ENCODE data around the gene STARD13.
"Not testable (repeated sequence)": the region's sequence is repeated elsewhere in the genome, so short reads cannot be mapped to it uniquely, and the experiment has no call there.

STARD13 gene

DNA sequence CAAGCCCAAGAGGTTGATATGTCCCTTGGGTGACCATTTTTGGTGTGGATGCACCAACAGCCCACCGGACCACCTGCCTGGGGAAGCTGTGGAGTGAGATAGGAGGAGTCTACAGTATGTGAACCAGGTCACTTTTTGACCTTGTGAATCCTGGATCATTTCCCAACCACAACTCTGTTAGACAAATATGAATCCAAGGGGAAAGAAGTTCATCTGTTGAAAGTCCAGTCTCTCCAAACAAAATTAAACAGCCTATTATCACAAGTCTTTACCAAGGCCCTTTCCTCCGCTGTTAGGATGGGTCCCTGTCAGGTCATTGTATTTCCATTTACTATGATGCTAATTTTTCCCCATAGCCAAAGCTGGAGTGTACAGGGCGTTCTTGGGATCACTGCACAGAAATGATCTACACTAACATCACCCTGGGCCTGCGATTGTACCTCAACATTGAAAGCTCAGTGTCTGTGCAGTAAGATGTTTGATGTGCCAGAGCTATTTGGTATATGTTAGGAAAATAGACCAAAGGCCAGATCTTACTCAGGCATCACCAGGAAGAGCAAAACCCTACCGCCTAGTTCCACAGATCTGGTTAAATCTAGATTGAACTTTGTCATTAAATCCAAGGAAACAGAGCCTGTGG is 117.1 kb downstream of the STARD13 start:
- no peak for DNase-seq

DNA sequence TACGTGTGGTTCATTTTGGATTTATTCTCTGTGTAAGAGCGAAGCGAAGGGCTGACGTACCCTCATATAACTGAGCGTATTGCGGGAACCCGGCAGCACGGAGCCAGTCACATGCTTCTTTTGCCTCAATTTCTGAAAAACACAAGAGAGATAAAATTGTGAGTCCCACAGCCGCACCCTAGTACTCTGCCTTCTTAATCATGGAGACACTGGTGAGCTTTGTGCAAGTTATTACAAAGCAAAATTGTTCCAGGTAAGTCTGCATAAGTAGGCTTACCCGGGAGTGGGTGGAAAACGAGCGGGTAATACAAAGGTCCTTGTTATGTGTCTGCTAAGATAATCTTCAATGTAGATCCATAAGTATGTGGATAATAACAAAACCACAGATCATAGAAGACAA is 118.1 kb downstream of the STARD13 start:
- no peak for DNase-seq

DNA sequence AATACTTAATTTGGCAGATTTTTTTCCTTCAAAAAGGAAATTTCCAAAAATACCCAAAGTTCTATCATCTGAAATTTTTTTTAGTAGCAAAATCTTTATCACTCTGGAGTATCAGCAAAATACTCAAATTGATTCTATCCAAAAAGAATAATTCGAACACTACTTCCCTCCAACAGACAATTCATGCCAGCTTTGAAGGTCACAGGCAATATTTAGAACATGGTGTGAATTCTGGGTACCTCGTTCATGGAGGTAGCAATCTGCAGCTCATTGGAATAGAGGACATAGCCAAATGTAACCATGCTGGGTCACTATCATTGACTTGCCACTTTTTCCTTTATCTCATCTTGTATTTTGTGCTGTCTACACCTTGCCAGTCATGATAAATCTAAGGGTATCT is 119.8 kb downstream of the STARD13 start:
- DNase-seq, result no peak

DNA sequence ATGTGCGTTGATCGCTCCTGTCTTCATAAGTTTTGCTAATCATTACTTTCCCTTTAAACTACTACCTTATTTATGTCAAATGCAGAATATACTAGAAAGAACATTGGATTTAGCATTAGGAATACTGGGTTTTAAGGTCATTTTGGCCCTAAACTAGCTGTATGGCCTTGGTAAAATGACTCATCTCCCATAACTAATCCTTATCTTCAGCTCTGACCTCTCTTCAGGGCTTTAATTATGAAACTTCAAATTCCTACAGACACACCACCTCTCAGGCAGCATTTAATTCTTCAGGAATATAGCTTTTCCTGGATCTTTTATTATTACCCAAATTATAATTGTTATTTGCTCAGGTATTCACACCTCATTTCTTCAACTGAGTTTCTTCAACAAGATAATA is 121.2 kb downstream of the STARD13 start:
- DNase-seq, result no peak

DNA sequence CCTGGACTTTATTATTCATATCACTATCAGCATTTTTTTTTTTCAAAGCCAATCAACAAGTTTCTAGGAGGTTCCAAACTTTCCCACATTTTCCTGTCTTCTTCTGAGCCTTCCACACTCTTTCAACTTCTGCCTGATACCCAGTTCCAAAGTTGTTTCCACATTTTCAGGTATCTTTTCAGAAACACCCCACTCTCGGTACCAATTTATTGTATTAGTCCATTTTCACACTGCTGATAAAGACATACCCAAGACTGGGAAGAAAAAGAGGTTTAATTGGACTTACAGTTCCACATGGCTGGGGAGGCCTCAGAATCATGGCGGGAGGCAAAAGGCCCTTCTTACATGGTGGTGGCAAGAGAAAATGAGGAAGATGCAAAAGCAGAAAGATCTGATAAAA is 122.8 kb downstream of the STARD13 start:
- not testable (repeated sequence) for DNase-seq

DNA sequence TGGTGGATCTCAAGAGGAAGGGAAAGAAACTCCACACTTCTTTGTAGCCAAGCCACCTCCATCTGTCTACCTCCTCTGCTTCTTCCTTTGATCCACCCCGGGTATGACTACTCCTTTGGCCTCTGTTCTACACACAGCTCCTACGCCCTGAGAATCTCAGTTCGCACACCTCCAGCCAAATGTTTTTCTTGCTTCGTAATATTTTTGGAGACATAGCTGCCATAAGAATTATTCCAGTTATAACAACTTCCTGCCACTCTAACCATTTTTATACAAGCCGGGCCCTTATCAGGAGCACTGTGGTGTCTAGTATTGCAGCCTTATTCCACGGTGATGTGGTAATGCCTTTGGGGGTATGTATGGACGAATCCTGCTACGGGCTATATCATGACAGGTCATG is 126.7 kb downstream of the STARD13 start:
- DNase-seq, result no peak

DNA sequence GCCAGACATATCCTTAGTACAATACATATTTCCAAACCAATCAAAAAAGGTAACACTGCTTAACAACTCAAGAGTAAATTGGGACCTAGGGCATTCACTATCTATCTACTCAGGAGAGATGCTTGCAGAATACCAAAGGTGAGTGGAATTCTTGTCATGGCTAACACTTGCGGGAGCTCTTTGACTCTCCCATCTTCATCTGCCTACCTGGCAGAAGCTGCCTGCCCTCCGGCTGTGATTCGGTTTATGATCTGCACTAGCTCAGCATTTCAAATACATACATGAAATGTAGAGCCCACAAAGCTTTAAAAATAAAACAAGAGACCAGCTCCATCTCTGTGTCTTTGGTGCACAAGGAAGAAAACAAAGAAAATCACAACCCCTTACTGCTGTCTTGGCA is 127.3 kb downstream of the STARD13 start:
- DNase-seq, result no peak

DNA sequence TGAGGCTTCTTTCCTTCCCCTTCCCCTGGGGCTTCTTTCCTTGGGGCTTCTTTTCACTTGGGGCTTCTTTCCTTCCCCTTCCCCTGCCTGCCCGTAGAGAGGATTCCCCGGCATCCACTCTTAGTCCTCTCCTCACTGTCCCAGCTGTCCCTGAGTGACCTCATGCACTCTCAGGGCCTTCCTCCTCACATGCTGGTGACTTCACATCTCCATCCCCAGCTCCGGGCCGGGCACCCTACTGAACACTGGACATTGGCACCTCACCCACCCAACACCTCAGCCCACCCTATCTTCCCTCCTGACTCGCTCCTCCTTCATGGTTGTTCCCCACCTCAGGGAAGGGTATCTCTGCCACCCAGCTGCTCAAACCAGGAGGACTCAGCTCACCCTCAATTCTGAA is 130.6 kb downstream of the STARD13 start:
- no peak for DNase-seq

DNA sequence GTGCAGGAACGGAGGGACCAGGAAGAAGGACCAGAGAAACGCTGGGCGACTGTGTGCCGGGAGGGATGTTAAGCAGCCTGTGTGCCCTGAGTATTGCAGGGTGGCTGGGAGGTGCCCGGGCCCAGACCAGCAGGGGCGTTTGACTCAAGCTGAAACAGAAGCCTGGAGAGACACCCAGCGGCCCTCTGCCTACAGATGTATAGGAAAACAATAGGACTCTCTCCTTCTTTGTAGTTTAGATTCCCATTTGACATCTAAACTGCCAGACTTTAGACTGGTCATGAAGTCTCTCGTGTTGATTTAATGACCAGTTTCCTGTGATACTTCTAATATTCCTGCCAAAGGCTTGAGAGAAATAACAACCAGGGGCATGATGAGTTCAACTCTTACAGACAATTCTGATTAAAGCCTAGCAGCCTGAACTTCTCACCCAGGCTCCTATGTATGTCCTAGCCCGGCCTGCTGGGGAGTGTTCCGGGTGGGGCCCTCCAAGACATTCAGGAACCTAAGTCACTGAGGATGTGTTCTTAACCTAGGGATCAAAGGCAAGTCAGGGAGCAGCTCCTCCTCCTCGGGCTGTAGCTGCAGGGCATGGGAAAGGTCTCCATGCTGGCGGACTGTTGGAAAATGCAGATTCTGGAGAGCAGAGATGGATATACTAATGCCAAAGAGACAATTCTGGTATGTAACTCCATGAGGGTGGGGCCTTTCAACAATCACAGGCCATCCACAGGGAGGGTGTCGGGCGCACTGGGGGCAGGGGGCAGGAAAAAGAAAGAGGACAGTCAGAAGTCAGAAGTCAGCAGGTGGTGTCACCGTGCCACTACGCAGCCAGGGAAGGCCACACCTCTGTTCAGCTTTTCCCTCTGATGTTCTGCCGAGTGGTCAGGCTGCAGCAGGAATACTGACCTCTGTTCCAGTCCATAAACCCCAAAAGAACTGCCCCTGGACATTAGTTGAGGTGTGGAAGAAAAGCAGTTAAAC is 131.8 kb downstream of the STARD13 start:
- DNase-seq, result no peak

DNA sequence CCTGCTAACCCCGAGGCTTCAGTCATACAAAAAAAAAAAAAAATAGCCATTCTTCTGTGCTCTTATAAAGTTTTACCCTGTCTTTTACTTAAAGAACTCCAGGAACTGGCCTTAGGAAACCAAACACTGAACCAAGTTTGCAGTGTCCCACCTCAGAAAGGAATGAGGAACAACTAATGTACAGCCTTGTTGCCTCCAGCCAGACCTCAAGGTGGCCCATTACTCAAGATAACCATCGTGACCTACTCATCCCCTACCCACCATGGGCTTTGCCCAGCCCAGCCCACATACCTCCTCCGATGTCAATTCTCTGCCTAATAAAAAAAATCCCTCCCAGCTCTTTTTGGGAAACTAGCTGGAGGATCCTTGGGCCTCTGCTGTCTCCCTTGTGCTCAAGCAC is 133.2 kb downstream of the STARD13 start:
- DNase-seq, result no peak

DNA sequence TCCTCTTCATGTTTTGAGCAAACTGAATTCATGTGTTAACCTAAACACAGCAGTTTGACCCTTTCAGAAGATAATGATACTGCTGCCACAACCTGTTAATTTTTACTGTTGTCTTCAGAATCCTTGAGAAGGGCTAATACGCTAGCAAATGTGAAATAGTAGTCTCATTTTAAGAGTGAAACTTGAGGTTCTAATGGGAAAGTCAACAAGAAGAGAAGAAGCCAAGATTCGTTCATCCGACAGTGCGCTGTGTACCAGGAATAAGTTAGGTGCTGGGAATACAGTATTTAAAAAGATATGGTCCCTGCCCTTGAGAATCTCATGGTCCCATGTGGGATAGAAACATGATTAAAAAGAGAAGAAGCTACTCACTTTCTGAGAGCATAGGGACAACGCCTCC is 134.9 kb downstream of the STARD13 start:
- no peak for DNase-seq

DNA sequence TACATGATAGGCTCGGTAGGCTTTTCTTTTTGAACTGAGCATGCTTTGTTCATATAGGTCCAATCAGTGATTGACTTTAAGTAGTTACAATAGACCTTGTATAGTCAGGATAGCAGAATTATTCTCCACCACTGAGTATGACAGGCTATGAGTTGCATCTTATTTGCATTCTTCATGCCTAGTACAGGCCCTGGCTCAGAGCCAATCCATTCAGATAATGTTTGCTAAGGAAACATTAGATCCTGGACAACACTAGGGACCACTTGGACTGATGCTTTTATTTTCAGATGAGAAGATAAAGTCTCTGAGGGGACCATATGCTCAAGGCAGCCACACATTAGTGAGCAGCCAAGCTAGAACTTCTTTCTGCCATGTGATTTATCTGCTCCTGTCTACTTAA is 135.4 kb downstream of the STARD13 start:
- DNase-seq, result peak; percentile 75

DNA sequence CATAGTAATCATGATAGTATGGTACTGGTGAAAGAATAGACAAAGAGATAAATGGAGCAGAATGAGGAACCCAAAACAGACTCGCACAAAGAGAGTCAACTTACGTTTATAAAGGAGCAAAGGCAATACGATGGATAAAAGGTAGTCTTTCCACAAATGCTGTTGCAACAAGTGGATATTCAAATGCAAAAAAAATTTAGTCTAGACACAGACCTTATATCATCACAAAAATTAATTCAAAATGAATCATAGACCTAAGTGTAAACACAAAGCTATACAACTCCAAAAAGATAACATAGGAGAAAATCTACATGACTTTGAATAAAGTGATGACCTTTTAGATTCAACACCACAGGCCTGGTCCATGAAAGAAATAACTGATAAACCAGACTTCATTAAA is 137.7 kb downstream of the STARD13 start:
- DNase-seq, result no peak

DNA sequence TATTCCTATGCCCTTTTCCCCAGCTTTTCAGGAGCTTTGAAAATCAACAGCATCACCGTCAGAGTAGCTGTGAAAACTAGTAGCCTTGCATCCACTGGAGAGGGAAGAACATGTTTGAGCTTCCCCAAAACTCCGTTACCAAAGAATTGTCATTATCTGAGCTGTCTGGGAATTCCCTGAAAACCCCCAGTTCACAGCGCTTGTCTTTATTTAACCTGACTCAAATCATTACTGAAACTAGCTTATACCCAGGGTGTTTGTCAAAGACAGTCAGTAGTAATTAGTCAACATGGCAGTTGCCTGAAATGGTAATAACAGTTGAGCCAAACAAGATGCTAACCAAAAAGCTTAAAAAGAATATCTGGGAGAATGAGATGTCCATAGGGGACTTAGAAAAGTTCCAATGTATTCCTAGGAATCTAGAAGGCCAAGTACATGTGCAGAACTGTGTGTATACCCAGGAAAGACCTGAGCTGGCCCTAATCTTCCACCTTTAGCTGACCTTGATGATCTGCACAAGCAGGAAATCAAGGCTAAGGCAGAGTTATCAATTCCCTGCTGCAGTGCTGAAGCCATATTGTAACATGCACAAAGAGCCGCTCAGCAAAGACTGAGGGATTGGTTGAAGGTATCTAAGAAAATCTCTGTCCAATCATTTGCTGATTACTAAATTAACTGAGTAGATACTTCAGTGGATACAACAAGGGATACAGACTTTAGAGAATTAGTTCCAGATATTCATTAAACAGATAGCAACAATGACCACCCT is 138.5 kb downstream of the STARD13 start:
- no peak for DNase-seq

DNA sequence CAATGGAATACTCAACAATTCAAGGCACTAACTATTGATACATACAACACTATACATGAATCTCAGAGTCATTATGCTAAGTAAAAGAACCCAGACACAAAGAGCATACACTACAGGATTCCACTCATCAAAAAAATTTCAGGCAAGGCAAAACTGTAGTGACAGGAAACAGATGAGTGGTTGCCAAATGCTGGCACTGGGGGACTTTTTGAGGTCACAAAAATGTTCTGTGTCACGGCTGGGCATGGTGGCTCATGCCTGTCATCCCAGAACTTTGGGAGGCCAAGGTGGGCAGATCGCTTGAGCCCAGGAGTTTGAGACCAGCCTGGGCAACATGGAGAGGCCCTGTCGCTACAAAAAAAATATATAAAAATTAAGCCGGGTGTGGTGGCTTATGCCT is 139.9 kb downstream of the STARD13 start:
- no peak for DNase-seq

DNA sequence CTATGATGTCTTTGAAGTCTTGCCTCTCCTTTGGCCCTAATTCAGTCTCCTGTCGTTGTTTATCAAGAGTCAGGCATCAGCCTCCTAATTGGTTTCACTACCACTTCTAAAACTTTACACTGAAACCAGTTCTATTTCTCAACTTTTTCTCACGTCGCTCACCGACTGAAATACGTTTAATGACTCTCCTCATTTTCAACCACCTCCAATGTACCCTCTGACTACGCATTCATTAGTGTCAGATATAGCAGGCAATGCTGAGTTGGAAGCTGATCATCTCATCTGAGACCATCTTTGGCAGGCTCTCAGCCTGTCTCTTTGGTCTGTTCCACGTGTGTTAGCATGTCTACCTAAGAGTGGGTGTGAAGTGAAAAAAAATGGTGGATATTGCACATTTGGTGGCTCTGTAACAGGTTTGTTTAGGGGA is 141.2 kb downstream of the STARD13 start:
- DNase-seq, result no peak

DNA sequence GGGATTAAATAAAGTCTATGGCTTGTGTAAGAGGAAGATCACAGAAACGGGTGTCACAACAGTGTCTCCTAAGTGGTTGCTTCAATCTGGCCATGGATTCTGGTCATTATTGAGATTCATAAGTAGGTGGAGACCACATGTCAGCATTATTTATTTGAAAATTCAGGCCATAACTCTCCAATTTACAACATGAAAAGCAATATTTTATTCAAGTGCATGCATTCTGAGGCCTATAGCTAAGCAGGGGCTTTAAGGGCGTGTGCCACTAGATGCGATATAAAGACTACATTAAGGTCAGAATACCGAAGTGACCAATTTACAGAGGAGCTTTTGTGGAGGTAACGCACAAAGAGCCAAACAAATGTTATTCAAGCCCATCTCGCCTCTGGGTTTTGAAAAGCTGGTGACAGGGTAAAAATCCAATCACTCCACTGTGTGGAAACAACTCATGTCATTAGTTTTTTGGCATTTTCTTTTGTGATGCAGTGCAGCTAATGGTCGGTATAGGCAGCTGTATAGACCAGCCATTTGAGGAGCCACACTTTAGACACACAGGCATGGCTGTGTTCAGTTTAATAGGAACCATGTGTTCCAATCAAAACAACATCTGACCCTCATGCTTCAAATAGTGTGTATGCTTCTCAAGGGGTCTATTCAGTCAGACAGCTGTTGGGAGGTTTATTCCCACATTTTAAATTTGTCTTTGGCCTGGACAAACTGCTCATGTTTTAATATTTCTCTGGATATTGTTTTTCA is 145.6 kb downstream of the STARD13 start:
- peak; percentile 10 for DNase-seq

DNA sequence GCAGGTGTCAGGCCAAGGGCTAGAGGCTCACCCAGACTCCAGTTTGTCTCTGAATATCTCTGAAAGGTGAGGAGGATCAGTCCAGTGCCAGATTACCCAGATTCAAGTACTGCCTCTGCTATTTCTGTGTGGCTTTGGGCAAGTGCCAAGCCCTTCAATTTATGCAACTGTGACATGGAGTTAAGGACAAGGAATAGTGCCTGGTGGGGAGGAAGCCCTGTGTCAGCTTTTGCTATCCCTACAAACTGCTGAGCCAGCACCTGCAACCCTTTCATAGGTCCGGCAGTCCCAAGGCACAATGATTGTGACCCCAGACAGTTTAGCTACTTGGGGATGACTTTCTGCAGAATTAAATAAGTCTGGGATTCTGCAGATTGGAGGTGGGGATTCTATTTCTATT is 146.4 kb downstream of the STARD13 start:
- DNase-seq, result no peak

DNA sequence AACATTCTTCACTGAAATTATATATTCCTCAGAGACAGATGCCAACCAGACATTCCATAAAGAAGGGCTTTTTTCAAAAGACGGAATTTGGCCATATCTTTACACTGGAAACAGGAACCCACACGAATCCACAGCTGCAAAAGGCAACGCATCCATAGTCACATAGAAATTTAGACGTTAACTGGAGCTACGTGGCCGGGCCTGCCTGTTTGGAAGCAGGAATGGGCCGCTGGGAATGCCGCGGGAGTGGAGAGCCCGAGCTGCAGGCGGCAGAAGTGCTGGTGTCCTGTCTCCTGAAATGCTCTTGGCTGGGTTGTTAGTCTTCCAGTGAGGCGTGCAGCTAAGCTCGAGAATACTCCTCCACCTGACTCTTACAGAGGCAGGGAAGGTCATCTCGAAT is 147.1 kb downstream of the STARD13 start:
- no peak for DNase-seq

DNA sequence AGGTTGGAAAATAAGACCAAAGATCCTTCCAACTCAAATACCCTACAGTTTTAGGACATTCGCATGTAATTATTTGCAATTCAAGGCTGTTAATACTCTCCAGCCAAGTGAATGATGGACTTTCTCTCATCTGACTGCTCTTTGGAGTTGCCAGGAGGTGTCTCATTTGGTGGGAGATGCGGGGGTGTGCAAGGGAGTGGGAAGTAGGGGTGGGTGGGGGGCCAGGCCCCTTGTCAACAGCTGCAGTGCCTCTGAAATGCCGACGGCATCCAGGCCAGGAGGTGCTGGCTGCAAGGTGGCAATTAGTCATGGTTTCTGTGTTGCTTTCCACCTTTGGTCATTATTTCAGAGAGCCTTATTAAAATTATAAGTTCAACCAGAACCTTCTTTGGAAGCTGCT is 147.8 kb downstream of the STARD13 start:
- no peak for DNase-seq

DNA sequence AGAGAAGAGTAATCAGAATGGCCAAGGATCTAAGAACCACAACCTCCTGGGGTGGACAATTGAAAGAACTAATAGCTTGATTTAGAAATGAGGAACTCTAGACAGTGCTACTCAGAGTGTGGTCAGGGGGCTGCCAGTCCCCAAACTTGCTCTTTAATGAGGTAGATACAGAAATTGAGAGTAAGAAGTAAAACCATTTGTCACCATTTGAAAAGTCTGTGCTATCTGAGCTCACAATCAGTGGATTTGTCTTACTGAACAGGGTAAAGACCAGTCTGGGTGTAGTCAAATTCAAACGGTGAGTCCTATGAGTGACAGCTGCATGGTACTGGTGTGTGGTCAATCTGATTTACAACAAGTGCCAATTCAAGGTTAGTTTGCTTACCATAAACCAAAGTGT is 150.5 kb downstream of the STARD13 start:
- no peak for DNase-seq

DNA sequence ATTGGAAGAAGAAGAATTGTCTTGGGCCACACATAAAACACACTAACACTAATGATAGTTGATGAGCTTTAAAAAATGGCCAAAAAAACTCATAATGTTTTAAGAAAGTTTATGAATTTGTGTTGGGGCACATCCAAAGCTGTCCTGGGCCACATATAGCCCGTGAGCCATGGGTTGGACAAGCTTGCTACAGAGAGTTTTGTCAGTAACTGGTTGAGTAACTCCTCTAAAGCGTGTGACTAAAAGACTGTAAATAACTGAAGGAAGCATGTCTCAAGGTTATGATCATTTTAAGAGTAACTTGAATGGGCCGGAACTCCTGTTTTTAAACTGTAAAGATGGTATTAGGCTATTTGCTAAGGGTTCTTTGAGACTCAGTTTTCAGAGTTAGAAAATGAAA is 151.3 kb downstream of the STARD13 start:
- DNase-seq, result no peak
